Activated CD8-positive, alpha-beta memory T cell treated with anti-CD3 and anti-CD28 coated beads for 36 hours (primary cell): ENCODE results near the gene ZNF784. TPM values are rescaled to one million over a fixed set of nuclear protein-coding genes. Genes with fewer than 3 reads are reported as not detected.

Experiments
- CTCF ChIA-PET: fragments of 350-600 bp; sonication (Branson Sonifier 250); formaldehyde crosslinking; loops from one replicate; lab custom pipeline; 2021; ENCODE audit warnings: antibody characterized with exemption; lab: Charles Lee
- POLR2A ChIA-PET: fragments of 350-600 bp; sonication (Branson Sonifier 250); formaldehyde crosslinking; loops from one replicate; lab custom pipeline; 2021; ENCODE audit warnings: antibody characterized with exemption; lab: Charles Lee
- total RNA-seq, 2 experiments: library from RNA; stranded (reverse); gene quantifications; one replicate each; pipeline ENCODE4 v1.2.3, GENCODE V29; 2021

ZNF784 gene, protein sequence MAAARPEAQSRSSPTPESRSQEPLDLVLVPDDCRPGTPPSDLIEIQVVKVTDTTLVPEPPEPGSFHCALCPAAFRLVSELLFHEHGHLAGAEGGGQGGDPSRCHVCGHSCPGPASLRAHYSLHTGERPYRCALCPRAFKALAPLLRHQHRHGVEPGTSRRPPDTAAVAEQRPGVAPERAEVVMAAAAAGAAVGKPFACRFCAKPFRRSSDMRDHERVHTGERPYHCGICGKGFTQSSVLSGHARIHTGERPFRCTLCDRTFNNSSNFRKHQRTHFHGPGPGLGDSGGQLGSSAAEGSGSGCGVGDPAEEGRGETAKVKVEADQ
- total RNA-seq, result 1 to 10 TPM; 2.8 to 3.0 TPM

DNA sequence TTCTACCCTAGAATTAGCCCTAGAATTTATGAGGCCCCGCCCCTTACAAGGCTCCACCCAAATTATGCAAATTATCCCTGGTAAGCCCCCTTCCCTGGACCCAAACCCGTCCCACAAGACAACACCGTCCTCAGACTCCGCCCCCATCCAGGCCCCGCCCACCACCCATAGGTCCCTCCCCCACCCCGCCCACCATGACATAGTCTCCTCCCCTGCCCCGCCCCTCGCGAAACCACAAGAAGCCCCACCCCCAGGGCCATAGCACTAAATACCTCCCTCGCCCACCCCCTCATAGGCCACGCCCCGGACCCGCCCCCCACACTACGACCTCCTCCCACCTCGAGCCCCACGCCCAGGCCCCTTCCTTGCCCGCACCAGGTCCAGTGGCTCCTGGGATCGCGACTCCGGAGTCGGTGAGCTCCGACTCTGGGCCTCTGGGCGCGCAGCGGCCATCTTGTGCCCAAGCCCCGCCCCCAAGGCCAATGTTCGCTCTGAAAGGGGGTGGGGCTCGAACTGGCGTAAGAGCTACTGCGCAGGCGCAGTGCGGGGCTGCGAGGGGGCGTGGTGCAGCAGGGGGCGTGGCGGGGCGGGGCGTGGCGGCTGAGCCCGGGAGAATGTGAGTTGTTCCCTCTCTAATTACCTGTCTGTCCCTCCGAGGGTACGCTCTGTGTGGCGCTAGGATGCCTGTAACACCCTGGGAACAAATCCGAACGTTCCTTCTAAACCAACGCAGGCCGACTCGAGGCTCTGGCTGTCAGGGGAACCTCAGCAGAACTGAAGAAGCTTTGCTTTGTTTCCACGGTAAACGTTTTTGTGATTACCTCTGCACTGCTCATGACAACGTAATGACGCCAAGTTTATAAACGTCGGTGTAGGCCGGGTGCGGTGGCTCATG is at the start of gene ZNF784:
ZNF784 (minus strand) TSS at position 458 of the 895 bp plus-strand sequence; CDS start at position 453, 5 bp downstream.
- ChIA-PET POLR2A (interaction anchor here (0.5 to 1.2 kb wide), 6 partner anchors 18 to 240 kb away, joined by 3 to 6 read pairs (median 5); partner anchors contain the start of genes FIZ1, ZNF524 and ZNF865), CTCF (interaction anchor here (0.6 to 3.2 kb wide), 9 partner anchors 8 to 120 kb away, joined by 3 to 19 read pairs (median 6); partner anchors contain the start of genes FIZ1, ZNF524 and ZNF865)

DNA sequence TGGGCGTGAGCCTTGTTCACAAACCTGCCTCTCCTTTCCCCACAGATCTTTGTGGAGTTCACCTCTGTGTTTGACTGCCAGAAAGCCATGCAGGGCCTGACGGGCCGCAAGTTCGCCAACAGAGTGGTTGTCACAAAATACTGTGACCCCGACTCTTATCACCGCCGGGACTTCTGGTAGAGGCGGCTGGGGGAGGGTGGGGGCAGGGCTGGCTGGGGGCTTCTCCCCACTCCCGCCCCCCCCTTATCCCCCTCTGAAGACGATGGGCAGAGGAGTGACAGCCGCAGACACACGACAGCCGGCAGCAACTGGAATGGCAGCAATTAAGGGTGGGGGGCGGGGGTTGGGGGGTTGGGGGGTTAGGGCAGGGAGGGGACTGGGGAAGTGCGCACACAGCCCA is 49.5 kb upstream of the ZNF784 start:
- POLR2A ChIA-PET, result no interaction called here
- CTCF ChIA-PET, result no interaction called here

DNA sequence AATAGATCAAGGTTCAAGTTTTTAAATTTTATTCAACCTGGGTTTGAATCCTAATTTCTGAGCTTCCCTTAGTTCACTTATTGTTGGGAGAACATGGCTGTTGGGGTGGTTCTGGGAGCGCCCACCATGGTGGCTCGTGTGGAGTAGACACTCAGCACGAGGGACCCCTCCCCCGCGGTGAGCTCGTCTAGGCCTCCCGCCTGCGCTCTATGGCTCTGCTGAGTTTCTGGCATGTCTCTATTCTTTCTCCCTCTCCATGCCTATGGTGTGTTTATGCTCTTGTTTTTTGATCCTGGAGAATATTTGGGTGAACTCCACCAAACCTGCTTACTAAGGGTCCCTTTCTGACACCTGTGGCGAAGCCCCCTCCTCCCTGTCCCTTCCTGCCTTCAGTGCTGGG is 49.1 kb upstream of the ZNF784 start:
- POLR2A ChIA-PET, result interaction anchor here (0.7 kb wide), 2 partner anchors 15 to 26 kb away, joined by 3 to 4 read pairs; partner anchors contain the start of gene CCDC106
- CTCF ChIA-PET, result no interaction called here

DNA sequence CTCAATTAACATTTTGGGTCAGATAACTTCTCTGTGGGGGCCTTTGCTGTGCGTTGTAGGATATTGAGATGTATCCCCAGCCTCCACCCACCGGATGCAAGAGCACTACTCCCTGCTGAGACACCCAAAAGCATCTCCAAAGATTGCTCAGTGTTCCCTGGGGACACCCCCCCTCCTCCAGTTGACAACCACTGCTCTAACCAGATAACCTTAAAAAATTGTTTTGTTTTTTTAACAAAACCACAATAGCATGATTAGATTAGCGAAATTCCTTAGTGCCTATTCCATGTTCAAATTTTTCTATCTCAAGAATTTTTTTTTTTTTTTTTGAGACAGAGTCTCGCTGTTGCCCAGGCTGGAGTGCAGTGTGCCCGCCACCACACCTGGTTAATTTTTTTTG is 48.1 kb upstream of the ZNF784 start:
- ChIA-PET POLR2A (no interaction called here), CTCF (interaction anchor here (1.3 kb wide), 2 partner anchors 15 to 19 kb away, joined by 4 read pairs; no protein-coding TSS in a partner anchor)

DNA sequence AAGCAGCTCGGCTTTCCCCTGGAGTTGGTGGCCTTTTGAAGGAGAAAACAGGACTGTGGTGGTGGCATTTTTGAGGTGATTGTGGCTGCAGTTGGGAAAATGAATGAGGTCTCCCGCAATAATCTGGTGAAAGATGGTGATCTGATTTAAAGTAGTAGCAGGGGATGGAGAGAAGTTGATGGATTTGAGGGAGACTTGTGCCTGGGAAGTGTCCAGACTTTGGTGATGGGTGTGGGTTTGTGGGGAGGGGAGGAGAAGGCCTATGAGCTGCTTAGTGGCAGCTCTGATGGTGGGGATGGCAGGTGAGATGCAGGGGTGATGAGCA is 46.6 kb upstream of the ZNF784 start:
- ChIA-PET CTCF (interaction anchor here (1.2 to 1.3 kb wide), 3 partner anchors 14 to 38 kb away, joined by 3 to 4 read pairs (median 4); no protein-coding TSS in a partner anchor), POLR2A (interaction anchor here (0.5 to 1.0 kb wide), 2 partner anchors 11 to 14 kb away, joined by 3 to 5 read pairs; no protein-coding TSS in a partner anchor)

DNA sequence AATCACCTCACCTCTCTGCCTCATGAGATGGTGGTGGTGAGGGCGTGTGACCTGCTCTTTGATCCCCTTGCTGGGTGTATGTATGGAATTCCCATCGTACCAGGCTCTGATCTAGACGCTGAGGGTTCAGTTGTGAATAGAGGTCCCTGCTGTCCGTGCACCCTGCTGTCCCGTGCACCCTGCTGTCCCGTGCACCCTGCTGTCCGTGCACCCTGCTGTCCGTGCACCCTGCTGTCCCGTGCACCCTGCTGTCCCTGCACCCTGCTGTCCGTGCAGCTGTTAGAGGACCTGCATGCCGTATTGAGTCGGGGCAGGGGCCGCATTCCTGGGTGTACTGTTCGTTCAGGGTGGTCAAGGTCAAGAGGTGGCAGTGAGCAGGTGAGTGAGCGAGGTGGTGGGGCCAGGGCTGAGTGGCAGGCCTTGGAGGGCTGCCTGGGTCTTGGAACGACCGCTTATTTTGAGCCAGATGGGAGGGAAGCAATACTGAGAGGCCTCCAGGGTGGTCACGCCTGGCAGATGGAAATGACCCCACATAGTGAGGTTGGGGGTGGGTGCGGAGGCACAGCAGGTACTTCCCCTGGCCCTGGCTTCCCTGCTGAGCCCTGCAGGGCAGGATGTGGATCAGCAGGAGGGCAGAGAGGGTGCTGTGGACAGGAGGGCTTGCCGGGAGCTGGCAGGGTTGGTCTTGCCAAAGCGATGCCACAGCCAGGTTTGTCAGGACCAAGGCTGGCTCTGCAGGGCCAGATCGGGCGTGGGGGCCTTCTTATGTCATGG is 46.1 kb upstream of the ZNF784 start:
- ChIA-PET CTCF (interaction anchor here (1.2 kb wide), 1 partner anchor 38 kb away, joined by 3 read pairs; no protein-coding TSS in a partner anchor), POLR2A (no interaction called here)

DNA sequence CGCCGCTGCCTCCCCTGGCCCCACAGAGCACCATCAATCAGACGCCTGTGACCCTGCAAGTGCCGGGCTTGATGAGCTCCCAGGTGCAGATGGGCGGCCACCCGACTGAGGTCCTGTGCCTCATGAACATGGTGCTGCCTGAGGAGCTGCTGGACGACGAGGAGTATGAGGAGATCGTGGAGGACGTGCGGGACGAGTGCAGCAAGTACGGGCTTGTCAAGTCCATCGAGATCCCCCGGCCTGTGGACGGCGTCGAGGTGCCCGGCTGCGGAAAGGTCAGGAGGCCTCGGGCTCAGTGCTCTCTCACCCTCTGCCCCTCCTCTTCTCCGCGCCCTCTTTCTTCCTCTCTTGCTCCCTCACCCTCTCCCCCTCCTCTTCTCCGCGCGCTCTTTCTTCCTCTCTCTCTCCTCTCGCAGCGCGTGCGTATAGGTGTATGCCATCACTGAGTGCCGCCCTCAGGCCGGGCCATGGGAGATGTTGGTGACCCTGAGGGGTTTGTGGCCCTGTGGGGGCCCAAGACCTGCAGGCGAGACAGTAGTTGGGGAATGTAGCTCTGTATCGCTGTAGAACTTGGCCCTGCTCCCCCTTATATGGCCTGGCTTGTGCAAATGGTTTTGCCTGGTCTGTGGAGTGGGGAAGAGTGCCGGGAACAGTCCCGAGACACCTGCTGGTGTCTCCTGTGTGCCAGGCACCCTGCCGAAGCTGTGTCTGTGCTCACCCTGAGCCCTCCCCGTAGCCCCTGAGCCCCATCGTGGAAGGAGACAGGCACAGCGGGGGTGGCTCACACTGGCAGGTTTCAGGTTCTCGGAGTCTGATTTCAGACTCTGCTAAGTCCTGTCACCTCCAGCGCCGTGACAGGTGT is 45.3 kb upstream of the ZNF784 start:
- CTCF ChIA-PET, result no interaction called here
- POLR2A ChIA-PET, result no interaction called here

DNA sequence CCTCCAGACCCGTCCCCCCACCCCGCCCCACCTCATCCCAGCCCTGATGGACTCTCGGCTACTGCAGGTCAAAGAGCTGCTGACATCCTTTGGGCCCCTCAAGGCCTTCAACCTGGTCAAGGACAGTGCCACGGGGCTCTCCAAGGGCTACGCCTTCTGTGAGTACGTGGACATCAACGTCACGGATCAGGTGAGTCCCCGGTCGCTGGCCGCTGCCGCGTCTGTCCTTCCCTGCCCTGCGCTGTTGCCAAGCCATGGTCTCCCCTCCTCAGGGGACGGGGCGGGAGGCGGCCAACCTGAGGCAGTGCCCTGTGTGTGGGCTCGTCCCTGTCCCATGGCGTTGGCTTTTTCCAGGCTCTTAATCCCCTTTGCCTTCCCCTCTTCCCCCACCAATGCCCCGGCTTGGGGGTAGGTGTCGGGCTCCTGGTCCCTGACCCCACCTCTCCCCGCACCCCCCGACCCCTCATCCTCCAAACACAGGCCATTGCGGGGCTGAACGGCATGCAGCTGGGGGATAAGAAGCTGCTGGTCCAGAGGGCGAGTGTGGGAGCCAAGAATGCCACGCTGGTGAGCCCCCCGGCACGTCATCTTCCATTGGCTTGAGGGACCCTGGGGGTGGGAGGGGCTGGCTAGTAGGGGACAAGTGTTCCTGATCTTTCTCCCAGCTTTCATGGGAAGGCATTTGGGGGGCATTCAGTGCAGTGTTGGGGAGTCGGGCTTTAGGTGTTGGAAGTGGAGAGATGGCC is 44.4 kb upstream of the ZNF784 start:
- ChIA-PET POLR2A (interaction anchor here (0.6 kb wide), 1 partner anchor 11 kb away, joined by 4 read pairs; no protein-coding TSS in a partner anchor), CTCF (no interaction called here)

DNA sequence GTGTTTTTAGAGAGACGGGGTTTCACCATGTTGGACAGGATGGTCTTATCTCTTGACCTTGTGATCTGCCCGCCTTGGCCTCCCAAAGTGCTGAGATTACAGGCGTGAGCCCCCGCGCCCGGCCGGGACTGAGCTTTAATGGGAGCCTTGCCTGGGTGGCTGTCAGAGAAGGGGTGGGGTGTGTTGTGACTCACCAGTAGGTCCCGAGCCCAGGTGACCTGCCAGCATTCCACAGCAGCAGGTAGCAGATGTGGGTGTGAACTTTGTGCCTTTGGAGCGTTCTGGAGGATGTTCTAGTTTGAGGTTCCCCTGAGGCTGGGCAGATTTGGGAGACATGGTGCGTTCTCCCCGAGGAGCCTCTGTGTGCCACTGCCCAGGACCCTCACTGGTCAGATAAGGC is 43.6 kb upstream of the ZNF784 start:
- POLR2A ChIA-PET, result interaction anchor here (0.6 kb wide), 1 partner anchor 11 kb away, joined by 4 read pairs; no protein-coding TSS in a partner anchor
- CTCF ChIA-PET, result interaction anchor here (0.6 kb wide), 1 partner anchor 36 kb away, joined by 3 read pairs; no protein-coding TSS in a partner anchor

DNA sequence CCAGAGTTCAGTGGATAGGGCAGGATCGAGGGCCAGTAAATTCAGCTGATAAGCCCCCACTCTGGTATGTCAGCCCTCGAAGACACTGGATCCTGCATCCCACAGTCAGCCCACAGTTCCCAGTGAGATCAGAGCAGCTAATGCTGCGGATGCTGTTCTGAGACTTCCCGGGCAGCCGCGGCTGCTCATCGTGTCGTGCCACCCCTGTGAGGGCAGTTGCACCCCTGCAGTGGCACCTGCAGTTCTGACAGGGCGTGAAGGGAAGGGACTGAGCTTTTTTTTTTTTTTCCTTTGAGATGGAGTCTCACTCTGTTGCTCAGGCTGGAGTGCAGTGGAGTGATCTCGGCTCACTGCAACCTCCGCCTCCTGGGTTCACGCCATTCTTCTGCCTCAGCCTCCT is 43.1 kb upstream of the ZNF784 start:
- ChIA-PET CTCF (interaction anchor here (0.6 kb wide), 2 partner anchors 36 to 216 kb away, joined by 3 read pairs; no protein-coding TSS in a partner anchor), POLR2A (no interaction called here)

DNA sequence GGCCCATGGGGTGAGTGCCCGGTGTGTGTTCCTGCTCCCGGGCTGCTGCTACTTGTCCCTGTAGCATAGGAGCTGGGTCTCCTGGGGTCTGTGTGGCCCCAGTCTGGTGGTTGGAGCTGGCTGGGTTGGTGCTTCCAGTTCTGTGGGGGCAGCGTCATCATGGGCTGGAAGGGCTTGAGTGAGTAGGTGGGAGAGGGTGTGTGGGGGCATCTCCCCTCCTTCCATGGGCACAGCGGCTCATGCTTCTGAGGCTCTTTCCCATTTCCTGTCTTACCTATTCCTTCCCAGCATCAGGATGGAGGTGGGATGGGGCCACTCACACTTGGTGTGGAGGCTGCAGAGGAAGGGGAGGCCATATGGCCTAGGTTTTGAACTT is 42.6 kb upstream of the ZNF784 start:
- POLR2A ChIA-PET, result no interaction called here
- CTCF ChIA-PET, result interaction anchor here (0.6 kb wide), 1 partner anchor 215 kb away, joined by 3 read pairs; no protein-coding TSS in a partner anchor

DNA sequence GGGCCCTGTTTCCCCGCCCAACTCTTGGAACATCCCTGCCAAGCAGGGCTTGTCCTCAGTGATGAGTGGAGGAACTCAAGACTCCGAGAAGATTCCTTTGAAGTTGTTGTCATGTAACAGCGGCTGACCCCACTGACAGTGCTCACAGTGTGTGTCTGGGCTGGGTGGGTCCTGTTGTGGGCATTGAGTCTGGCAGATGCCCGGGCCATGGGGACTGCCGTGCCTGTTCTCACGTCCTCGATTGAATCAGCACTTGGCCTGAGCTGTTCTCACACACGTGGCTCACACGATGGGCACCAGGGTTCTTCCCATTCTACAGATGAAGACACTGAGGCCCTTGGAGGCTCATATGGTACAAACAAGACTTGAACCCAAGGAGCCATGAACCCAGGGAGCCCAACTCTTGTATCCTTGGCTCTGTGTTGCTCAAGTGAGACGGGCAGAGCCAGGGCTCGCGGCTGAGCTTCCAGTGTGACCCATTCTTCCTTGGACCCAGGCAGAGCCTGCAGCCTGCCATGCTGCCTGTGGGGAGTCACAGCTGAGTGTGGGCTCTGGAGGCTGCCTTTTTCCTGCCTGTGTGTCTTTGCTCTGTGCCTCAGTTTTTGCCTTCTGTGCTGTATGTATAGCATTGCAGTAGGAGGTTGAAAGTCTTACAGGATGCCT is 42.1 kb upstream of the ZNF784 start:
- CTCF ChIA-PET, result interaction anchor here (0.6 kb wide), 1 partner anchor 215 kb away, joined by 3 read pairs; no protein-coding TSS in a partner anchor
- POLR2A ChIA-PET, result no interaction called here

DNA sequence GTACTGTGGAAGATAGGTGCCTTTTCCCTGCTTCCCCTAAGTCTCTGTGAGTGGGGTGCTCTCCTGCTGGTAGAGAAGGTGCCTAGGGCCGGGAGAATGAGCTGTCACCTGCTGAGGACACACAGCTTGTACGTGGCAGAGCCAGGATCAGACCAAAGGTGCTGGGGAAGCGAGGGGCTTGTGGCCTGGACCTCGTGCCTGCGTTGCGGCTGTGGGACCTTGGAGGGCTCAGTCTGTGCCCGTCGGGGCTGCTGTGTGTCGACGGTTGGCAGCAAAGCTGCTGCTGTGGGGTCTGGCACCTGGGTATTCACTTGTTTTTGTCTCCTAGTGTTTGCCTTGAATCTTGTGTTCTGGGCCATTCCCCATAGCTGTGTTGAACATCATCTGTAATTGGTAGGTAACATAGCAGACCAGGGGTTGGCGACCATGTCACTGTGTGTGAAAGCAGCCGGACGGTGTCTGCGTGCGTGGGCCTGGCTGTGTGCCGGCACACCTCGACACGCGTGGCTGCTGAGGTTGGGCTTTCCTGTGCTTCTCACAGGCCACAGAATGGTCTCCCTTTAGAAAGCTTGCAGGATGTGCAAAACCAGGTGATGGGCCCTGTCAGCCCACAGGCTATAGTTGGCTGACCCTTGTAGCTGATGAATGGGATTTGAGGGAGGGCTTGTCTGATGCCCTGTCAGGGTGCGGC is 39.6 kb upstream of the ZNF784 start:
- POLR2A ChIA-PET, result no interaction called here
- CTCF ChIA-PET, result interaction anchor here (1.0 kb wide), 2 partner anchors 11 to 21 kb away, joined by 3 read pairs; no protein-coding TSS in a partner anchor

DNA sequence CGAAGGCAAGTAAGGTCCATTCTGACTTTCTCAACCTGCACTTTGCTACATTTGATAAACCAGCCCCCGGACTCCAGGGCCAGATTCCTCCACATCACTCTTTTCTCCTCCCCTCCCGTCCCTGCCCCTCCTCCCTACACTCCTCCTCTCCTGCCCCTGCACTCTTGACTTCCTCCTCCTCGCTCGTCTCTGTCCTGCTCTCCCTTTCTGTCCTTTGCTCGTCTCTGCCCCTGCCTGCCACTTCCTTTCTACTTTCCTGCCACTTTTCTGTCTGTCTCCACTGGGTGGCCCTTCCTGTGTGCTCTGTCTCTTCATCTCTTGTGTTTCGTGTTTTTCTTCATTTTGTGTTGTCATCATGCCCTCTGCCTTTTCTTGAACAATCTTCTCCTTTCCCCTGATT is 37.5 kb upstream of the ZNF784 start:
- POLR2A ChIA-PET, result no interaction called here
- CTCF ChIA-PET, result no interaction called here

DNA sequence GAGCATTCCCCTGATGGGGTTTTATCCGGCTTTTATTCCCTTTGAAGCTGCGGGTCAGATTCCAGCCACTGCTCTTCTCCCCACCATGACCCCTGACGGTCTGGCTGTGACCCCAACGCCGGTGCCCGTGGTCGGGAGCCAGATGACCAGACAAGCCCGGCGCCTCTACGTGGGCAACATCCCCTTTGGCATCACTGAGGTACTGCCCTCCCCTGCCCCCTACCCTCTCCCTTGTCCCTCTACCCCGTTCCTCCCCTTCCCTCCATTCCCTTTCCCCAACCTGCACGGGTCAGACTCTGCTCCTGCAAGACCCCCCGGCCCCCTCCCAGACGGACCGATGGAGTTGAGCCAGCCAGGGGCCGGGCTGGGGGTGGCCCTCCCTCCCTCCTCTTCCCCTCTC is 36.6 kb upstream of the ZNF784 start:
- ChIA-PET POLR2A (no interaction called here), CTCF (no interaction called here)

DNA sequence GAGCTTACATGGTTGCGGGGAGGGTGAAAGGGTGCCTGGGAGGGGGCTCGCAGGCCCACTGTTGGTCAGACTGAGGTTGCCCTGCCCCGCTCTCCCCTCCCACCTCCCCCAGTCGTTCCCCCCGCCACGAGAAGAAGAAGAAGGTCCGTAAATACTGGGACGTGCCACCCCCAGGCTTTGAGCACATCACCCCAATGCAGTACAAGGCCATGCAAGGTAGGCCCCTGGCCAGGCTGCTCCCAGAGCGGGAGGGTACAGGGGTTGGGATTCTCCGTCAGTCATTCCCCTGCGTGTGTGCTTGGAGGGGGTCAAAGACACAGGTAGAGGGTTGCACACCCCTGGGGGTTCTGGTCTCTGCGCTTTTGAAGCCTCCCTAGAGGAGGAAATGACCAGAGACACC is 36.0 kb upstream of the ZNF784 start:
- POLR2A ChIA-PET, result no interaction called here
- CTCF ChIA-PET, result interaction anchor here (0.5 kb wide), 1 partner anchor 242 kb away, joined by 5 read pairs; no protein-coding TSS in a partner anchor
